SK-N-SH (cell line): ENCODE results near the gene WDR46. TPM values are rescaled to one million over a fixed set of nuclear protein-coding genes. Genes with fewer than 3 reads are reported as not detected.
A peak's percentile ranks its signal among the peaks of the same experiment; 100 is the strongest.

Experiments used
- CTCF ChIA-PET: fragments of 300-600, 350-600 bp; formaldehyde crosslinking; extraction: SDS; loops from one replicate; lab custom pipeline; 2021; lab: Yijun Ruan, JAX
- POLR2A ChIA-PET: fragments of 350-600 bp; sonication (Branson Sonifier 250); formaldehyde crosslinking; extraction: SDS; loops from one replicate; lab custom pipeline; 2020; ENCODE audit warnings: antibody characterized with exemption, inconsistent platforms; lab: Yijun Ruan, JAX
- DNase-seq: peaks from one replicate; pipeline ENCODE4 v3.0.0; 2012
- H2AFZ ChIP-seq: fragments of 200-600 bp; sonication (generic); 2 replicates; pipeline ENCODE4 v1.8.1; 2016; ENCODE audit warnings: antibody characterized with exemption, mild to moderate bottlenecking, low read depth
- H3F3A ChIP-seq: fragments of 200-600 bp; sonication (generic); replicated peaks from 2 replicates; pipeline ENCODE3; 2016; ENCODE audit warnings: antibody characterized with exemption, mild to moderate bottlenecking; ENCODE audit not compliant: insufficient read depth
- H3K27ac ChIP-seq, 2 experiments: fragments of 200-500 bp in 1 of 2; fragments of 200-600 bp in 1 of 2; sonication (Bioruptor generic) in 1 of 2; sonication (generic), shearing (Covaris generic) in 1 of 2; 2 replicates each; pipeline versions ENCODE4 v1.5.1 to v1.6.1; 2014 to 2016; ENCODE audit warnings: low read depth in 2 of 2, inconsistent platforms in 1 of 2, low read length in 1 of 2, mild to moderate bottlenecking in 1 of 2, mixed read lengths in 1 of 2
- H3K27me3 ChIP-seq: fragments of 200-600 bp; sonication (generic), shearing (Covaris generic); 2 replicates; pipeline ENCODE4 v1.6.1; 2016; ENCODE audit warnings: mixed run types; ENCODE audit not compliant: insufficient read depth
- H3K36me3 ChIP-seq, 2 experiments: fragments of 200-500 bp in 1 of 2; fragments of 200-600 bp in 1 of 2; sonication (Bioruptor generic) in 1 of 2; sonication (generic) in 1 of 2; replicated peaks in 1 of 2; 2 replicates each; pipeline versions ENCODE3 to v1.5.1; 2014 to 2016; ENCODE audit warnings: low read length in 1 of 2, mild to moderate bottlenecking in 1 of 2; ENCODE audit not compliant: insufficient read depth in 2 of 2, control insufficient read depth in 1 of 2
- H3K4me1 ChIP-seq, 2 experiments: fragments of 200-500 bp in 1 of 2; fragments of 200-600 bp in 1 of 2; sonication (Bioruptor generic) in 1 of 2; sonication (generic), shearing (Covaris generic) in 1 of 2; 2 replicates each; pipeline versions ENCODE4 v1.5.1 to v1.6.1; 2014 to 2016; ENCODE audit warnings: low read depth in 1 of 2, low read length in 1 of 2, mixed run types in 1 of 2; ENCODE audit not compliant: insufficient read depth in 2 of 2, control insufficient read depth in 1 of 2
- H3K4me2 ChIP-seq: fragments of 200-600 bp; sonication (generic), shearing (Covaris generic); 2 replicates; pipeline ENCODE4 v1.6.1; 2017; ENCODE audit warnings: mixed run types
- H3K4me3 ChIP-seq, 2 experiments: fragments of 200-500 bp in 1 of 2; fragments of 200-600 bp in 1 of 2; sonication (Bioruptor generic) in 1 of 2; sonication (generic), shearing (Covaris generic) in 1 of 2; 2 replicates each; pipeline versions ENCODE4 v1.5.1 to v1.8.1; 2014 to 2016; ENCODE audit warnings: low read depth in 2 of 2, inconsistent platforms in 1 of 2, low read length in 1 of 2, mild to moderate bottlenecking in 1 of 2, mixed read lengths in 1 of 2, moderate library complexity in 1 of 2
- H3K79me2 ChIP-seq: fragments of 200-600 bp; sonication (generic); 2 replicates; pipeline ENCODE4 v1.8.1; 2017; ENCODE audit warnings: mild to moderate bottlenecking; ENCODE audit not compliant: insufficient read depth
- H3K9ac ChIP-seq: fragments of 200-600 bp; sonication (generic); 2 replicates; pipeline ENCODE4 v1.6.1; 2017; ENCODE audit warnings: mixed run types
- H3K9me2 ChIP-seq: fragments of 200-600 bp; sonication (generic); 2 replicates; pipeline ENCODE4 v1.6.1; 2017; ENCODE audit warnings: mixed run types
- H3K9me3 ChIP-seq: fragments of 200-600 bp; sonication (generic); 2 replicates; pipeline ENCODE4 v1.6.1; 2017; ENCODE audit warnings: mixed run types, mild to moderate bottlenecking, moderate library complexity
- H4K20me1 ChIP-seq: fragments of 200-600 bp; sonication (generic); 2 replicates; pipeline ENCODE4 v1.6.1; 2017; ENCODE audit warnings: mild to moderate bottlenecking, mixed run types; ENCODE audit not compliant: insufficient read depth
- FOSL2 ChIP-seq: IDR thresholded peaks from 2 replicates; pipeline ENCODE4 v1.4.0; 2012; ENCODE audit warnings: low read depth, mild to moderate bottlenecking, moderate library complexity, borderline replicate concordance
- FOXJ3 ChIP-seq: sonication (generic); formaldehyde crosslinking; IDR thresholded peaks from 2 replicates; pipeline ENCODE4 v1.5.1; 2020; ENCODE audit warnings: mild to moderate bottlenecking, missing genetic modification reagents
- FOXM1 ChIP-seq: IDR thresholded peaks from 2 replicates; pipeline ENCODE4 v1.4.0; 2012; ENCODE audit warnings: low read depth, mild to moderate bottlenecking
- JUND ChIP-seq: IDR thresholded peaks from 2 replicates; pipeline ENCODE4 v1.4.0; 2012
- MXI1 ChIP-seq: IDR thresholded peaks from 2 replicates; pipeline ENCODE4 v1.6.1; 2012; ENCODE audit warnings: mild to moderate bottlenecking, low read depth, low read length, improper control_type of control experiment
- NFIC ChIP-seq: IDR thresholded peaks from 2 replicates; pipeline ENCODE4 v1.4.0; 2012; ENCODE audit warnings: borderline replicate concordance
- RCOR1 ChIP-seq: fragments of 150-350 bp; IDR thresholded peaks from 2 replicates; pipeline ENCODE4 v1.6.1; 2017; ENCODE audit warnings: antibody characterized with exemption, low read length
- RFX5 ChIP-seq: IDR thresholded peaks from 2 replicates; pipeline ENCODE4 v1.6.1; 2012; ENCODE audit warnings: mild to moderate bottlenecking, improper control_type of control experiment, low read length
- TEAD4 ChIP-seq: IDR thresholded peaks from 2 replicates; pipeline ENCODE4 v1.4.0; 2012; ENCODE audit warnings: mild to moderate bottlenecking, borderline replicate concordance; ENCODE audit not compliant: insufficient read depth
- YY1 ChIP-seq: IDR thresholded peaks from 2 replicates; pipeline ENCODE4 v1.4.0; 2012; ENCODE audit warnings: low read depth, mild to moderate bottlenecking
- WGBS: methylation state at CpG from one replicate; pipeline ENCODE4 v1.1.6; 2017; ENCODE audit warnings: low lambda C conversion rate; 5-methylcytosine and 5-hydroxymethylcytosine counted together
- polyA plus RNA-seq, 3 experiments: library from polyadenylated mRNA; depleted of rRNA; stranded (reverse); fragments of >200 nt; gene quantifications; 2 replicates each; pipeline ENCODE4 v1.2.3, GENCODE V29; 2012
- TF ChIP-seq, protein P1 (sequence below): IDR thresholded peaks from 2 replicates; pipeline ENCODE4 v1.4.0; 2012; ENCODE audit warnings: low read depth
- TF ChIP-seq, protein P2 (sequence below): IDR thresholded peaks from 2 replicates; pipeline ENCODE4 v1.4.0; 2012; ENCODE audit warnings: low read depth, borderline replicate concordance
- TF ChIP-seq, protein P3 (sequence below): IDR thresholded peaks from 2 replicates; pipeline ENCODE4 v1.4.0; 2012; ENCODE audit warnings: low read depth, borderline replicate concordance
- TF ChIP-seq, protein P4 (sequence below): IDR thresholded peaks from 2 replicates; pipeline ENCODE4; 2012

WDR46 gene
- polyA plus RNA-seq, 1 of the 3 experiments (the other 2 are of a cell fraction) = 153 TPM

DNA sequence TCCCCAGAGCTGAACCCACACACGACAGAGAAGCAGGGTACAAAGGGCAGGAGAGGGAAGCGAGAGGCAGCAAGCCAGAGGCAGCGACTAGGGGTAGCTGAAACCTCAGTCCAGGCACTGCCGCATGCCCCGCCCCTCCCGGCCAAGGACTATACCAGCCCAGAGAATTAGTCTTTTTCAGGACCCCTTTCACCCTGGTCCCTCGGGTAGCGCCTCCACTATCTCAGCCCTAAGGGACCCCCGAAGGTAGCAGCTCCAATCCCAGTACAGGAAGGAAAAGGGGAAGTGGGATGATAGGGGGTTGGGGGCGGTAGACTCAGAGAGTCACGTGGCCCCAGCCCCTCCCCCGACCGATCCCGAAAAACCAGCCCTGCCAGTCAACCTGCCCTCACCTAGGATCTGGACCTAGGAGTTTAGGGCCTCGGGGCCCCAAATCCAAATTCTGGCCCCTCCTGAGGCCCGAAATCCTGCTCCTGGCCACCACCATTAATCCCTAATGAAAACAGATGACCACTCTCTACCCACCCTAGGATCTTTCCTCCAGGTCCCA lies 8.4 kb upstream of the WDR46 start:
- POLR2A ChIA-PET = interaction anchor here (1.6 to 3.3 kb wide), 2 partner anchors 21 to 25 kb away, joined by 4 to 26 read pairs; partner anchors contain the start of genes B3GALT4, RPS18 and VPS52
- CTCF ChIA-PET = interaction anchor here (0.9 to 3.9 kb wide), 6 partner anchors 15 to 128 kb away, joined by 3 to 19 read pairs (median 4); partner anchors contain the start of gene B3GALT4
- H2AFZ ChIP-seq = no peak overlapping the region

DNA sequence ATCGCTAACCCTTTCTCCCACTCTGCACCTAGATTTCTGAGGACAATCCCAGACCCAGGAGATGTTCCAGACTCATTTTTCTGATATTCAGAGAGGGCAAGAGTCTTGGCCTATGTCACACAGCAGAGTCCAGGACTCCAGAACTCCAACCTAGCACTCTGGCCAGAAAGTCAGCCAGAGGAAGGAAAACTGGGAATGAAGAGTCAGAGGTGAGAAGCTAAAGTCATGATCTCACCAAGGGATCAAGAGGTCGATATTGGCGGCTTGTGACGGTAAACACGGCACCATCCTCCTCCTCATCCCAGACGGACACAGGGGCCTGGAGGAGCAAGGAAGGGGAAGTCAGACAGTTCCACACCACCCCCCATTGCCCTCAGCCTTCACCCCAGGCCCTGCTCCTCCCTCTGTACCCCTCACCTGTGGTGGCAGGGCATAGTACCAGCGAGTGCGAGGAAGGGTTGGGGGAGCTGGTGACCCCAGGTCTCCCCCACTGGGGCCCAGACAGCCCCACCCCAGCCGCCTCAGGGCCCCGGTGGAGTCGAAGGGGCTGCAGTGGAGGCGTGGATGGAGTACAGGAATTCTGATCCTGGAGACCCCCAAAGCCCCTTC lies 7.9 kb upstream of the WDR46 start:
- Histone ChIP-seq H4K20me1 (peaks cover 11% of the 10 kb centered on the region; the same call in 1 of the 2 replicates), H3K4me3 (peak overlapping the region; percentile 84 to 89; a peak in 3 of 4 replicates), H3K36me3 (peaks cover 16 to 37% of the 10 kb centered on the region in 2 experiments), H3K4me1 (peaks cover 4 to 13% of the 10 kb centered on the region in 2 experiments; a peak in 1 of 4 replicates), H3K4me2 (peak overlapping the region; percentile 94), H3K9me3 (no peaks in the 10 kb centered on the region), H2AFZ (no peak overlapping the region), H3K9me2 (no peaks in the 10 kb centered on the region), H3F3A (peaks cover 25% of the 10 kb centered on the region), H3K27me3 (no peaks in the 10 kb centered on the region), H3K79me2 (peaks cover 31% of the 10 kb centered on the region), H3K27ac (peak overlapping the region; percentile 12 to 99; a peak in 2 of 4 replicates), H3K9ac (peak overlapping the region; percentile 94)
- no peak for DNase-seq
- WGBS = 91% methylated on average over 10 of the region's 12 CpGs
- ChIA-PET POLR2A (interaction anchor here (1.6 to 3.3 kb wide), 2 partner anchors 20 to 25 kb away, joined by 4 to 26 read pairs; partner anchors contain the start of genes B3GALT4, RPS18 and VPS52), CTCF (interaction anchor here (0.9 to 3.9 kb wide), 6 partner anchors 15 to 129 kb away, joined by 3 to 19 read pairs (median 4); partner anchors contain the start of gene B3GALT4)
- TF ChIP-seq NFIC (no peak), FOSL2 (no peak), TEAD4 (no peak), FOXM1 (no peak), RFX5 (no peak), RCOR1 (no peak), YY1 (no peak), FOXJ3 (CRISPR knock-in tag) (no peak), JUND (no peak)
- TF ChIP-seq, protein P1, sequence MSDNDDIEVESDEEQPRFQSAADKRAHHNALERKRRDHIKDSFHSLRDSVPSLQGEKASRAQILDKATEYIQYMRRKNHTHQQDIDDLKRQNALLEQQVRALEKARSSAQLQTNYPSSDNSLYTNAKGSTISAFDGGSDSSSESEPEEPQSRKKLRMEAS = no peak
- TF ChIP-seq, protein P2, sequence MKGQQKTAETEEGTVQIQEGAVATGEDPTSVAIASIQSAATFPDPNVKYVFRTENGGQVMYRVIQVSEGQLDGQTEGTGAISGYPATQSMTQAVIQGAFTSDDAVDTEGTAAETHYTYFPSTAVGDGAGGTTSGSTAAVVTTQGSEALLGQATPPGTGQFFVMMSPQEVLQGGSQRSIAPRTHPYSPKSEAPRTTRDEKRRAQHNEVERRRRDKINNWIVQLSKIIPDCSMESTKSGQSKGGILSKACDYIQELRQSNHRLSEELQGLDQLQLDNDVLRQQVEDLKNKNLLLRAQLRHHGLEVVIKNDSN = no peak
- TF ChIP-seq, protein P3, sequence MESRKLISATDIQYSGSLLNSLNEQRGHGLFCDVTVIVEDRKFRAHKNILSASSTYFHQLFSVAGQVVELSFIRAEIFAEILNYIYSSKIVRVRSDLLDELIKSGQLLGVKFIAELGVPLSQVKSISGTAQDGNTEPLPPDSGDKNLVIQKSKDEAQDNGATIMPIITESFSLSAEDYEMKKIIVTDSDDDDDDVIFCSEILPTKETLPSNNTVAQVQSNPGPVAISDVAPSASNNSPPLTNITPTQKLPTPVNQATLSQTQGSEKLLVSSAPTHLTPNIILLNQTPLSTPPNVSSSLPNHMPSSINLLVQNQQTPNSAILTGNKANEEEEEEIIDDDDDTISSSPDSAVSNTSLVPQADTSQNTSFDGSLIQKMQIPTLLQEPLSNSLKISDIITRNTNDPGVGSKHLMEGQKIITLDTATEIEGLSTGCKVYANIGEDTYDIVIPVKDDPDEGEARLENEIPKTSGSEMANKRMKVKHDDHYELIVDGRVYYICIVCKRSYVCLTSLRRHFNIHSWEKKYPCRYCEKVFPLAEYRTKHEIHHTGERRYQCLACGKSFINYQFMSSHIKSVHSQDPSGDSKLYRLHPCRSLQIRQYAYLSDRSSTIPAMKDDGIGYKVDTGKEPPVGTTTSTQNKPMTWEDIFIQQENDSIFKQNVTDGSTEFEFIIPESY = no peak

More for the DNA sequence above, 8.4 kb upstream of the WDR46 start:
- H3K9me2 ChIP-seq = no peaks in the 10 kb centered on the region
- H3K4me3 ChIP-seq = peak overlapping the region; percentile 84 to 89
- peak overlapping the region; percentile 94 for H3K4me2 ChIP-seq
- peak overlapping the region; percentile 94 for H3K9ac ChIP-seq
- H3K9me3 ChIP-seq = no peaks in the 10 kb centered on the region
- peak; percentile 69 for DNase-seq
- peaks cover 22% of the 10 kb centered on the region for H3F3A ChIP-seq
- TF ChIP-seq MXI1 = peak; percentile 32; the same call in 1 of the 2 replicates
- TF ChIP-seq, protein P3 = no peak
- TF ChIP-seq FOXM1 = no peak
- TF ChIP-seq, protein P2 = peak; percentile 88
- TF ChIP-seq, protein P4, sequence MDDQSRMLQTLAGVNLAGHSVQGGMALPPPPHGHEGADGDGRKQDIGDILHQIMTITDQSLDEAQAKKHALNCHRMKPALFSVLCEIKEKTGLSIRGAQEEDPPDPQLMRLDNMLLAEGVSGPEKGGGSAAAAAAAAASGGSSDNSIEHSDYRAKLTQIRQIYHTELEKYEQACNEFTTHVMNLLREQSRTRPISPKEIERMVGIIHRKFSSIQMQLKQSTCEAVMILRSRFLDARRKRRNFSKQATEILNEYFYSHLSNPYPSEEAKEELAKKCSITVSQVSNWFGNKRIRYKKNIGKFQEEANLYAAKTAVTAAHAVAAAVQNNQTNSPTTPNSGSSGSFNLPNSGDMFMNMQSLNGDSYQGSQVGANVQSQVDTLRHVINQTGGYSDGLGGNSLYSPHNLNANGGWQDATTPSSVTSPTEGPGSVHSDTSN = peak; percentile 32; the same call in 1 of the 2 replicates
- H3K36me3 ChIP-seq = peaks cover 12 to 31% of the 10 kb centered on the region in 2 experiments
- peaks cover 4 to 13% of the 10 kb centered on the region in 2 experiments; a peak in 1 of 4 replicates for H3K4me1 ChIP-seq
- peak overlapping the region; percentile 48 to 99; a peak in 3 of 4 replicates for H3K27ac ChIP-seq
- H3K27me3 ChIP-seq = no peaks in the 10 kb centered on the region
- H3K79me2 ChIP-seq = peaks cover 36% of the 10 kb centered on the region
- H4K20me1 ChIP-seq = peaks cover 11% of the 10 kb centered on the region; the same call in 1 of the 2 replicates
- WGBS = 29% methylated on average over 8 of the region's 16 CpGs
